ENCODE results near the gene HSPE1. TPM values are rescaled to one million over a fixed set of nuclear protein-coding genes. Genes with fewer than 3 reads are reported as not detected.

HSPE1 gene
- total RNA-seq, 2 experiments from 2014 or later: 189 to 259 TPM

GRCh38 chr2:197515739-197516392 is 15.7 kb downstream of the HSPE1 start, which contains the start of gene MOB4:
Gene MOB4 (plus strand): TSS chr2:197516066. CDS start chr2:197516087, 21 bp downstream.
- H4K20me1 ChIP-seq (ENCODE audit: insufficient read depth, low read length): peaks cover 11% of the 10 kb centered on the region; the same call in 1 of the 2 replicates
- peaks cover 19% of the 10 kb centered on the region for H3K9me3 ChIP-seq (ENCODE audit: low read length)
- intact Hi-C loops (cut with micrococcal nuclease; ENCODE audit: unreplicated experiment): loop anchor here (1.0 to 5.0 kb wide), 6 partner anchors 16 to 309 kb away; partner anchors contain the start of genes COQ10B, HSPE1, MARS2 and SF3B1
- peak within 1 kb of the TSS; percentile 96 for H3K27ac ChIP-seq (ENCODE audit: low read depth, low read length, poor library complexity, severe bottlenecking)
- peaks cover 47% of the 10 kb centered on the region for H3K79me2 ChIP-seq (ENCODE audit: insufficient read depth, low read depth, low read length)
- TF ChIP-seq EZH2phosphoT487 (IDR thresholded peaks at IDR 0.05; ENCODE audit: borderline replicate concordance, low read depth, low read length) (no peak), CTCF (conservative IDR thresholded peaks at IDR 0.05; ENCODE audit: low read length) (no peak)
- H3K4me1 ChIP-seq (ENCODE audit: insufficient read depth, low read length, poor library complexity, severe bottlenecking): peaks cover 28% of the 10 kb centered on the region
- H3K36me3 ChIP-seq (ENCODE audit: insufficient read depth, low read length): peaks cover 39% of the 10 kb centered on the region
- CTCF ChIA-PET (ENCODE audit: unreplicated experiment): interaction anchor here (0.6 kb wide), 2 partner anchors 74 to 209 kb away, joined by 3 to 7 read pairs; no protein-coding TSS in a partner anchor
- H2AFZ ChIP-seq (ENCODE audit: low read length): peak within 1 kb of the TSS; percentile 62; the same call in 1 of the 2 replicates
- DNase-seq (ENCODE audit: low spot score): peak; percentile 96
- peak within 1 kb of the TSS; percentile 96 for H3K4me2 ChIP-seq (ENCODE audit: low read length)
- H3K4me3 ChIP-seq (ENCODE audit: low read depth, low read length, poor library complexity, severe bottlenecking): peak within 1 kb of the TSS; percentile 89
- H3K9me2 ChIP-seq (ENCODE audit: insufficient read depth, low read length): no peaks in the 10 kb centered on the region
- no TSS peak for BruUV-seq (replicated peaks)
- POLR2A ChIA-PET: interaction anchor here (0.6 to 6.6 kb wide), 9 partner anchors 8 to 122 kb away, joined by 3 to 136 read pairs (median 5); partner anchors contain the start of genes COQ10B, HSPD1 and HSPE1

GRCh38 chr2:197516393-197516761 is 16.2 kb downstream of the HSPE1 start:
- Histone ChIP-seq H3K36me3 (ENCODE audit: insufficient read depth, low read length) (peaks cover 44% of the 10 kb centered on the region), H4K20me1 (ENCODE audit: insufficient read depth, low read length) (peaks cover 11% of the 10 kb centered on the region; the same call in 1 of the 2 replicates), H3K4me3 (ENCODE audit: low read depth, low read length, poor library complexity, severe bottlenecking) (peak overlapping the region; percentile 89), H3K4me1 (ENCODE audit: insufficient read depth, low read length, poor library complexity, severe bottlenecking) (peaks cover 28% of the 10 kb centered on the region), H3K79me2 (ENCODE audit: insufficient read depth, low read depth, low read length) (peaks cover 52% of the 10 kb centered on the region), H3K27ac (ENCODE audit: low read depth, low read length, poor library complexity, severe bottlenecking) (peak overlapping the region; percentile 96), H2AFZ (ENCODE audit: low read length) (0 out of 2 replicates have a peak overlapping the region, but pooled peaks have one; percentile 3), H3K4me2 (ENCODE audit: low read length) (peak overlapping the region; percentile 80), H3K9me2 (ENCODE audit: insufficient read depth, low read length) (no peaks in the 10 kb centered on the region), H3K9me3 (ENCODE audit: low read length) (peaks cover 21% of the 10 kb centered on the region)
- peak; percentile 40 for DNase-seq (ENCODE audit: low spot score)
- no peak for TF ChIP-seq CTCF (conservative IDR thresholded peaks at IDR 0.05; ENCODE audit: low read length)
- TF ChIP-seq EZH2phosphoT487 (IDR thresholded peaks at IDR 0.05; ENCODE audit: borderline replicate concordance, low read depth, low read length): no peak
- no TSS peak for BruUV-seq (replicated peaks)
- intact Hi-C loops (cut with micrococcal nuclease; ENCODE audit: unreplicated experiment): loop anchor here (2.0 to 5.0 kb wide), 3 partner anchors 188 to 309 kb away; partner anchors contain the start of gene MARS2
- POLR2A ChIA-PET: interaction anchor here (0.6 to 6.6 kb wide), 7 partner anchors 8 to 123 kb away, joined by 3 to 136 read pairs (median 6); partner anchors contain the start of genes HSPD1 and HSPE1
- CTCF ChIA-PET (ENCODE audit: unreplicated experiment): interaction anchor here (0.6 to 0.9 kb wide), 3 partner anchors 17 to 210 kb away, joined by 3 to 7 read pairs (median 3); partner anchors contain the start of genes HSPD1 and HSPE1
